Fibroblast of lung (primary cell): ENCODE measurements around the gene CHD9NB.
"Not testable (repeated sequence)": the region's sequence is repeated elsewhere in the genome, so short reads cannot be mapped to it uniquely, and the experiment has no call there.

ENCODE experiments used
- CTCF ChIP-seq, 2 donors: IDR thresholded peaks in 1 of 2; conservative IDR thresholded peaks in 1 of 2; 1 replicate in 1 of 2; 2 replicates in 1 of 2; pipeline ENCODE4 v1.5.1; 2011 to 2012; ENCODE audit warnings: low read length in 2 of 2, control low read depth in 1 of 2, inconsistent platforms in 1 of 2, low read depth in 1 of 2, mild to moderate bottlenecking in 1 of 2
- EZH2 ChIP-seq: IDR thresholded peaks from 2 replicates; pipeline ENCODE4 v1.5.1; 2012; ENCODE audit warnings: low read length, control low read depth, mild to moderate bottlenecking; ENCODE audit errors: missing control alignments

GRCh38 chr16:53047515-53047914, 5.2 kb downstream of the CHD9NB start:
- TF ChIP-seq CTCF (conservative IDR thresholded peaks at IDR 0.05 in 1 of 2, IDR thresholded peaks at IDR 0.05 in 1 of 2; ENCODE audit: low read depth in 1 of 2, low read length in 2 of 2); EZH2: not testable (repeated sequence)
